ENCODE measurements around the gene TAPBPL.
"Not testable (repeated sequence)": the region's sequence is repeated elsewhere in the genome, so short reads cannot be mapped to it uniquely, and the experiment has no call there.

The TAPBPL gene

DNA sequence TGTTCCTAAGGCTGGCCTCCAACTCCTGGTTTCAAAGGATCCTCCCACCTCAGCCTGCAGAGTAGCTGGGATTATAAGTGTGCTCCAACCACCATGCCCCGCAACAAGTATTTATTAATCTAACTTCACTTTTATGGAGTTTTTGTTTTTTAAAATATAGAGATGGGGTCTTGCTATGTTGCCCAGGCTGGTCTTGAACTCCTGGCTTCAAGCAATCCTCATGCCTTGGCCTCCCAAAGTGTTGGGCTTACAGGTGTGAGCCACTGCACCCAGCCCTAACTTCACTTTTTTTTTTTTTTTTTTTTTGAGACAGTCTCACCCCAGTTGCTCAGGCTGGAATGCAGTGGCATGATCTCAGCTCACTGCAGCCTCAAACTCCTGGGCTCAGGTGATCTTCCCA lies 38.8 kb downstream of the TAPBPL start:
- DNase-seq (ENCODE audit: low read depth in 2 of 2): not testable (repeated sequence)

DNA sequence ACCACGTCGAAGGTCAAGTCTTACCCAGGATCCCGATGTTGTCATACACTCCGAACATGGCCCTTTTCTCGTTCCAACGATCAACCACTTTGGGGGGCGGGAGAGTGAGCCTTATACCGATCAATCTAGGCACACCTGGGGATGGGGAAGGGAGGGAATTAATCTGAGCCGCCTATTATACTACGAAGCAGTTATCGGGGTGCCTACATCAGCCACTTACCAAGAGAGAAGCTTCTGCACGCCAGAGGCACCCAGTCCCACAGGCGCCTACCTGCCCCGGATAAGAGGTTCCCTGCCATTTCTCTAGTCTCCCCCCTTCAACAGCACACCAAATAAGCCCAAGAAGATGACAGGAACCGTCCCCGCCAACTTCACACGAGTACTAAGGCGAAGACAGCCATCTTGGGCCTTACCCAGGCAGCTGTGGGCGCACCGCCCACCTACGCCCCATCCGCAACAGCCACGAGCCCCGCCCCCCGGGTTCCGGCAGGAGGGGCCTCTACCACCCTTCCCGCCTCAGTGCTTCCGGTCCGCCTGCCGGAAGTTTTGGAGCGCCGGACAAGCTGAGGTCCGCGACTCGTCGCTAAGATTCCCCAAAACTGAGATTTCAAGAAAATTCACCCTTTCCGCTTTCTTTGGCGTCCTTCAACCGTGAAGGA lies 41.1 kb downstream of the TAPBPL start, which contains the start of gene MRPL51:
TSS of gene MRPL51 (minus strand) at position 425 of the 659 bp plus-strand sequence. CDS start at position 299, 126 bp downstream.
- peak; percentile 94 to 98 for DNase-seq (ENCODE audit: low read depth in 2 of 2)

GRCh38 chr12:6493497-6494257 lies 41.8 kb downstream of the TAPBPL start, which contains the start of gene NCAPD2:
Gene NCAPD2 (plus strand): TSS chr12:6494102. CDS start chr12:6495099, 997 bp downstream.
- peak; percentile 87 to 92 for DNase-seq (ENCODE audit: low read depth in 2 of 2)

- no peak for DNase-seq (ENCODE audit: low read depth in 2 of 2)
Observed at GRCh38 chr12:6494258-6494743, 42.5 kb downstream of the TAPBPL start.

- DNase-seq (ENCODE audit: low read depth in 2 of 2): no peak
Observed at GRCh38 chr12:6494968-6495367, 43.1 kb downstream of the TAPBPL start.

DNA sequence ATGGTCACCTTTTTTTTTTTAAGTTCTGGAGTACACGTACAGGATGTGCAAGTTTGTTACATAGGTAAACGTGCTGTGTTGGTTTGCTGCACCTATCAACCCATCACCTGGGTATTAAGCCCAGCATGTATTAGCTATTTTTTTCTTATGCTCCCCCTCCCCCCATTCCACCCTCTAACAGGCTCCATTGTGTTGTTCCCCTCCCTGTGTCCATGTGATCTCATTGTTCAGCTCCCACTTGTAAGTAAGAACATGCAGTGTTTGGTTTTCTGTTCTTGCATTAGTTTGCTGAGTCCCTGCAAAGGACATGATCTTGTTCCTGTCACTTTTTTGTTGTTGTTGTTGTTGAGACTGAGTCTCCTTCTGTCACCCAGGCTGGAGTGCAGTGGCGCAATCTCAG lies 45.4 kb downstream of the TAPBPL start:
- DNase-seq (ENCODE audit: low read depth in 2 of 2): not testable (repeated sequence)

DNA sequence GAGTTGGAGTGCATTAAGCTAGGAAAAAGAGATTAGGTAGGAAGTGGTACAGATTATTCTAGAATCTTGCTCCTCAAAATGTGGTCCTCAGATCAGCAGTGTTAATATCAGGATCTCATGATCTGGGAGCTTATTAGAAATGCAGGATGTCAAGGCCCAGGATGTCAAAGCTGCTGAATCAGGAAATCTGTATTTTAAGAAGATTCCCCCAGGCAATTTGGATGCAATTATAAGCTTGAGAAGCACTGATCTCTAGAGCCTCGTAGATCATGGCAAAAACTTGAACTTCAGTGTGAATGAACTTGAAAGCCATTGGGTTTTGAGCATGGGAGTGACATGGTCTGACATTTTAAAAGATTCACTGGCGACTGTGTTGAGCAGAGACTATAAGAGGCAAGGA lies 48.6 kb downstream of the TAPBPL start:
- no peak for DNase-seq (ENCODE audit: low read depth in 2 of 2)

DNA sequence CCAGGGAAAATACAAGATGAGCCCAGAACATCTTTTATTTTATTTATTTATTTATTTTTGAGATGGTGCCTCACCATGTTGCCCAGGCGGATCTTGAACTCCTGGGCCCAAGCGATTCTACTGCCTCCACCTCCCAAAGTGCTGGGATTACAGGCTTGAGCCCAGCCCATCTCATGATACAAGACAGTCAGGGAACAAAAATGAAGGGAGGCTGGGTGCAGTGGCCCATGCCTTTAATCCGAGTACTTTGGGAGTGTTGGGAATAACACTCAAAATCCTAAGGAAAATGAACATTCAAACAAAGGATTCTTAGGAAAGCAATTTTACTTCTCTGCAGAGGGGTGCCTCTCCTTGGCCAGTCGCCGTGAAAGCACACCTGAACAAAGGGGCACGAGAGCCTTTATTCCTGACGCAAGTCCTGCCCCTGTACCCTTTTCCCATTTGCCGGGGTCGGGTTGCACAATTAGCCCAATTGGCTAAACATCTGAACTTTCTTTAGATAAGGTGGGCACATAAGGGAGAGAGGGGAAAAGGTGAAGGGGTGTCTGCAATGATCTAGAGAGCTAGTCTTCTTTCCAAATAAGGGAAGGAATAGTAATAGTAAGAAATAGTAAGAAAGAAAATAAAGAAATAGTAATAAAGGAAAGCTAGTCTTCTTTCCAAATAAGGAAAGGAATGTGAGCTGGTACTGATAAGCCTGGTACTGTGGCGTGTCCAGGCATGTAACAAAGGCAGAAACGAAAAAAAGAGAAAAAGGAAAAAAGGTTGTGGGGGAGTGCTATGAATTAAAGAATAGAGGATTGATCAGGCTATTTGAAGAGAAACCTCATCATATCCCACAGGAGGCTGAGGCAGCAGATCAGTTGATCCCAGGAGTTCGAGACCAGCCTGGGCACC lies 55.5 kb downstream of the TAPBPL start:
- no peak for DNase-seq (ENCODE audit: low read depth in 2 of 2)

- DNase-seq (ENCODE audit: low read depth in 2 of 2): no peak
Observed at GRCh38 chr12:6508087-6508486, 56.2 kb downstream of the TAPBPL start.

Data from activated CD4-positive, alpha-beta T cell treated with anti-CD3 and anti-CD28 coated beads for 24 hours (primary cell).